ENCODE results near the gene ZSWIM6.

DNA sequence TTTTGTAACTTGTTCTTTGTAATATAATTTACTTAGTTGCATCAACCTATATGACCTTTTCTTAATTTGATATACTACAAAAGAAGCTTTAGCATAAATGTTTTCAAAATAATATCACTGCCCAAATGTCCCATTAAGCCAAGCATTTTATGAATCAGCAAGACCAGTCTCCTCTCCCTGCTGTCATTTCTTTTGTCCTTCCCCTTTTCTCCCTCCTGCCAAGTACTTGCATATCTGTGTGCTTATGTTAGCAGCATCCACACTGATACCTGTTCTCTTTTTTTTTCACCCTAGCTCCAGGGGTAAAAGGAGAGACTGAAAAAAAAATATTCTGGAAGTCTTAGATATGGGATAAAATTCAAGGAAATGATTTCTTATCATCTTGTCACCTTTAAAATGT, 69.7 kb downstream of the ZSWIM6 start:
- TF ChIP-seq, protein P1, sequence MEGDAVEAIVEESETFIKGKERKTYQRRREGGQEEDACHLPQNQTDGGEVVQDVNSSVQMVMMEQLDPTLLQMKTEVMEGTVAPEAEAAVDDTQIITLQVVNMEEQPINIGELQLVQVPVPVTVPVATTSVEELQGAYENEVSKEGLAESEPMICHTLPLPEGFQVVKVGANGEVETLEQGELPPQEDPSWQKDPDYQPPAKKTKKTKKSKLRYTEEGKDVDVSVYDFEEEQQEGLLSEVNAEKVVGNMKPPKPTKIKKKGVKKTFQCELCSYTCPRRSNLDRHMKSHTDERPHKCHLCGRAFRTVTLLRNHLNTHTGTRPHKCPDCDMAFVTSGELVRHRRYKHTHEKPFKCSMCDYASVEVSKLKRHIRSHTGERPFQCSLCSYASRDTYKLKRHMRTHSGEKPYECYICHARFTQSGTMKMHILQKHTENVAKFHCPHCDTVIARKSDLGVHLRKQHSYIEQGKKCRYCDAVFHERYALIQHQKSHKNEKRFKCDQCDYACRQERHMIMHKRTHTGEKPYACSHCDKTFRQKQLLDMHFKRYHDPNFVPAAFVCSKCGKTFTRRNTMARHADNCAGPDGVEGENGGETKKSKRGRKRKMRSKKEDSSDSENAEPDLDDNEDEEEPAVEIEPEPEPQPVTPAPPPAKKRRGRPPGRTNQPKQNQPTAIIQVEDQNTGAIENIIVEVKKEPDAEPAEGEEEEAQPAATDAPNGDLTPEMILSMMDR (IDR thresholded peaks at IDR 0.05; ENCODE audit: low read length), result no peak
- TF ChIP-seq EZH2 (IDR thresholded peaks at IDR 0.05; ENCODE audit: borderline replicate concordance, low read length), result no peak
